Measurements from ENCODE around the gene MAP3K9. TPM values are rescaled to one million over a fixed set of nuclear protein-coding genes. Genes with fewer than 3 reads are reported as not detected.

MAP3K9 gene
- total RNA-seq, 1 donor from 2014 or later: 9.4 TPM

DNA sequence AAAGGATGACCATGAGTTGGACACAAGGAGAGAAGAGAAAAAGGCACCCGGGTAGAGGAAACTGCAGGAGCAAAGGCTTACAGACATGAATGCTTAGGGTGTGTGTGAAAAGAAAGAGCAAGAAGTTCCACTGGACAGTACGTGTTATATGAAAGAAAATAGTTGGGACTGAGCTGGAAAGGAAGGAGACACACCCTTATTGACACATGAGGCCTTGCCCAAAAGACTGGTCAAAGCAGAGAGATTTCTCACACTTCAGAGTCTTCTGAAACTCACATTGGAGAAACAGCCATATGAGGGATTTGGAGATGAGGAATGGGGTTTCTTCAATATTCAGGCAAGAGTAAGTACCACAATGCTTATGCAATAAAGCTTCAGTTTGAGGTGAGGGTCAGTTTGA lies 111.6 kb downstream of the MAP3K9 start:
- Histone ChIP-seq H3K4me3 (no peak overlapping the region), H3K9me3 (no peaks in the 10 kb centered on the region), H3K27me3 (ENCODE audit: low read depth) (no peaks in the 10 kb centered on the region), H3K27ac (no peak overlapping the region), H3K36me3 (no peaks in the 10 kb centered on the region), H3K4me1 (peaks cover 18% of the 10 kb centered on the region)
- DNase-seq (no peak), ATAC-seq (no peak)
- intact Hi-C loops (cut with DNase I): no loop called here
- TF ChIP-seq, protein P1, sequence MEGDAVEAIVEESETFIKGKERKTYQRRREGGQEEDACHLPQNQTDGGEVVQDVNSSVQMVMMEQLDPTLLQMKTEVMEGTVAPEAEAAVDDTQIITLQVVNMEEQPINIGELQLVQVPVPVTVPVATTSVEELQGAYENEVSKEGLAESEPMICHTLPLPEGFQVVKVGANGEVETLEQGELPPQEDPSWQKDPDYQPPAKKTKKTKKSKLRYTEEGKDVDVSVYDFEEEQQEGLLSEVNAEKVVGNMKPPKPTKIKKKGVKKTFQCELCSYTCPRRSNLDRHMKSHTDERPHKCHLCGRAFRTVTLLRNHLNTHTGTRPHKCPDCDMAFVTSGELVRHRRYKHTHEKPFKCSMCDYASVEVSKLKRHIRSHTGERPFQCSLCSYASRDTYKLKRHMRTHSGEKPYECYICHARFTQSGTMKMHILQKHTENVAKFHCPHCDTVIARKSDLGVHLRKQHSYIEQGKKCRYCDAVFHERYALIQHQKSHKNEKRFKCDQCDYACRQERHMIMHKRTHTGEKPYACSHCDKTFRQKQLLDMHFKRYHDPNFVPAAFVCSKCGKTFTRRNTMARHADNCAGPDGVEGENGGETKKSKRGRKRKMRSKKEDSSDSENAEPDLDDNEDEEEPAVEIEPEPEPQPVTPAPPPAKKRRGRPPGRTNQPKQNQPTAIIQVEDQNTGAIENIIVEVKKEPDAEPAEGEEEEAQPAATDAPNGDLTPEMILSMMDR (IDR thresholded peaks at IDR 0.05): no peak

DNA sequence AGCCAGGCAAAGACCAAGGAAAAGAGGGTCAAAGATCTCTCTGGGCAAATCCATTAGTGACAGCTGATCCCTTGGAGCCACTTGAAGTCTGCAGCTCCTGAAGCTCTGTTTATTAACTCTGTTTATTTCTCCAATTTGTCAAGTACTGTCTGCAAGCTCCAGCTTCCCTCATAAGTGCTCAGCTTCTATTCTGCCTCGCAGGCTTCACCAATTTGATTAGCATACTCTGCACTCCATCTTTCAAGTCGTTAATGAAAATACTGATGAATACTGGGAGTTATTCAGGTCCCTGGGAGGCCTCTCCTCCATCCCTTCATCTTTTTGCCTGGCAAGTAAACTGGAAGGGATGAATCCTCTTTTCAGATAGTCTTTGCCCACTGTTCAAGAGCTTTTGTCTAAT lies 113.3 kb downstream of the MAP3K9 start:
- TF ChIP-seq, protein P1 (IDR thresholded peaks at IDR 0.05): no peak
- Histone ChIP-seq H3K4me1 (peaks cover 14% of the 10 kb centered on the region), H3K36me3 (no peaks in the 10 kb centered on the region), H3K27me3 (ENCODE audit: low read depth) (no peaks in the 10 kb centered on the region), H3K9me3 (no peaks in the 10 kb centered on the region), H3K4me3 (no peak overlapping the region), H3K27ac (no peak overlapping the region)
- intact Hi-C loops (cut with DNase I): no loop called here
- ATAC-seq: no peak
- DNase-seq: no peak

DNA sequence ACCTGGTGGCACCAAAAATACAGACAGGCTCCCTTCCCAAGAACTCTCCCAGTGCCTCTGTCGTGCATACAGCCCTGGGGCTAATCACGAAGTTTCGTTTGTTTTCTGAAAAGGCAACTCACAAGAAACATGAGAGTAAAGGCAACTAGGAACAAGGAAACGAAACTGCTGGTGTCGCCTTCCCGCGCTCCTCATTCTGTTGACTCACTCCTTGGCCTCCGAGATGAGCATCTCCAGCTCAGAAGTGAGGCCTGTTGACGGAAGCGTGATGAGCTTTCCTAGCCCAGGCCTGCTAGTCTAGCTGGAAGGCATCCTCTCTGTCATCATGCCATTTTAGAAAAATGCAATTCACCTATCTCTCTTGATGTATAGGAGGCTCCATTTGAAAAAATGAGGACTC lies 117.1 kb downstream of the MAP3K9 start:
- TF ChIP-seq, protein P1 (IDR thresholded peaks at IDR 0.05): no peak
- Histone ChIP-seq H3K36me3 (no peaks in the 10 kb centered on the region), H3K4me3 (no peak overlapping the region), H3K4me1 (peaks cover under 1% of the 10 kb centered on the region), H3K9me3 (no peaks in the 10 kb centered on the region), H3K27me3 (ENCODE audit: low read depth) (no peaks in the 10 kb centered on the region), H3K27ac (no peak overlapping the region)
- peak; percentile 66 for DNase-seq
- intact Hi-C loops (cut with DNase I): no loop called here
- ATAC-seq: peak; percentile 28 to 67

DNA sequence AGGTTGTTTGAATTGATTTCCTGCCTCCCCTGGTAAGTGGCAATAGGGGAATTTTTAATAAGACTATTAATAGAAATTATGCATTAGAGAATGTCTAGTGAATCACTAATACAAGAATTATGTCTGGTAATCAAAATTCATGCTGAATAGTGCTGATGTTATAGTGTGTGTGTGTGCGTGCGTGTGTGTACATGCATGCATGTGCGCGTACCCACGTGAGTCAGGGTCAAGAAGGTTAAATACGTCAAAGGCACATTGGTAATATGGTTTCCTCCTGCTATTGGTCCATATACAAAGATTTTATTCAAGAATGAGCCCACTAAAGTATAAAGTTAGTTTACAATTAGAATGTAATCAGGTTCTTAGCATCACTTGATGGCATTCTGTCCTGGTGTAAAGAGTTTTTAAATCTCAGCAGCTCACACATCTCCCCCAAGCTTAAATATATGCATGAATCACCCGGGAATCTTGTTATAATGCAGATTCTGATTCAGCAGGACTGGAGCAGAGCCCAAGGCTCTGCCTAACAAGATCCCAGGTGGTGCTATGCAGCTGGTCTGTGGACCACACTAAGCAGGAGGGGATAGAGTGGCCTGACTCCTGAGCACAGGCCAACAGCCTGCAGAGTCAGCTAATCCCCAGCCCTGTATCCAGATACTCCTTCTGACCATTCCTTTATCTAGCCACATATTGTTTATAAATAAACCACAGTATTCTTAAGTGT lies 123.7 kb downstream of the MAP3K9 start:
- DNase-seq (no peak), ATAC-seq (no peak)
- Histone ChIP-seq H3K9me3 (no peaks in the 10 kb centered on the region), H3K4me1 (no peaks in the 10 kb centered on the region), H3K27ac (no peak overlapping the region), H3K4me3 (no peak overlapping the region), H3K36me3 (no peaks in the 10 kb centered on the region), H3K27me3 (ENCODE audit: low read depth) (no peaks in the 10 kb centered on the region)
- TF ChIP-seq, protein P1 (IDR thresholded peaks at IDR 0.05): no peak
- intact Hi-C loops (cut with DNase I): no loop called here

DNA sequence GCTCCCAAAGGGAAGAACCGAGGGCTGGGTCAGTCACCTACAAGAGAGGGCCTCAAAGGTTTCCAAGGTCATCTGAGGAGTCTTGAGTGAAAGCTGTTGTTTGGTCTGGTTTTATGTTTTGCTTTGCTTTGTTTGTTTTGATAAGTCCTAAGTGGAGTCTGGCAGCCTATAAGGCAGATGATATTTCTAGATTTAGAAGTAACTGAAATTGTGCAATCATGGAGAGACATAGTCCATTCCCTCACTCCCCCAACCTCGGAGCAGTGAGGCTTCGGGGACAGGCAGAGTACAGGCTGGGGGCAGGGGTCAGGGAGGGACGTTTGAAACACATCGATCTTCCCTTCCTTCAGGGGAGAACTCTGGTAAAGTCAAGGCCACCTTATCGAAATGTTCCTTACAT lies 125.3 kb downstream of the MAP3K9 start:
- DNase-seq (no peak), ATAC-seq (no peak)
- Histone ChIP-seq H3K27me3 (ENCODE audit: low read depth) (no peaks in the 10 kb centered on the region), H3K4me3 (no peak overlapping the region), H3K4me1 (no peaks in the 10 kb centered on the region), H3K36me3 (no peaks in the 10 kb centered on the region), H3K9me3 (no peaks in the 10 kb centered on the region), H3K27ac (no peak overlapping the region)
- TF ChIP-seq, protein P1 (IDR thresholded peaks at IDR 0.05): no peak
- intact Hi-C loops (cut with DNase I): no loop called here

Measured in lower lobe of right lung (tissue), 2 donors.